ENCODE measurements around the gene MIER1. TPM values are rescaled to one million over a fixed set of nuclear protein-coding genes. Genes with fewer than 3 reads are reported as not detected.

Gene MIER1
- polyA plus RNA-seq, 3 donors: 14.0 to 28.0 (median 21.9) TPM

GRCh38 chr1:66951513-66951912 lies 26.7 kb downstream of the MIER1 start:
- no peak overlapping the region for H2AFZ ChIP-seq (ENCODE audit: insufficient read depth, low read depth, low read length, poor library complexity, severe bottlenecking)
- peak overlapping the region in 1 of 7 donors; percentile 38 for H3K27ac Mint-ChIP-seq

GRCh38 chr1:66954208-66954607 lies 29.4 kb downstream of the MIER1 start:
- DNase-seq: no peak
- Mint-ChIP-seq H3K9me3 (no peaks in the 10 kb centered on the region), H3K27me3 (ENCODE audit: low read depth in 3 of 3) (no peaks in the 10 kb centered on the region), H3K4me3 (no peak overlapping the region), H3K27ac (peak overlapping the region in 2 of 7 donors; percentile 50 to 57), H3K36me3 (peaks cover 61 to 87% of the 10 kb centered on the region in 2 donors), H3K4me1 (no peaks in the 10 kb centered on the region)
- Histone ChIP-seq H2AFZ (ENCODE audit: insufficient read depth, low read depth, low read length, poor library complexity, severe bottlenecking) (no peak overlapping the region), H3K9me3 (replicated peaks in 1 of 2; ENCODE audit: control insufficient read depth in 1 of 2, insufficient read depth in 1 of 2, low read length in 2 of 2) (no peaks in the 10 kb centered on the region), H3K4me1 (ENCODE audit: control insufficient read depth in 1 of 2, insufficient read depth in 2 of 2, low read length in 2 of 2) (no peaks in the 10 kb centered on the region), H3K9ac (ENCODE audit: insufficient read depth, low read length, poor library complexity, severe bottlenecking) (no peak overlapping the region), H3K4me2 (replicated peaks; ENCODE audit: extremely low read depth, low read length, poor library complexity, severe bottlenecking) (no peak overlapping the region), H3K4me3 (replicated peaks in 1 of 3; ENCODE audit: low read depth in 2 of 3, low read length in 3 of 3) (no peak overlapping the region), H4K20me1 (ENCODE audit: insufficient read depth, low read length) (peaks cover 95% of the 10 kb centered on the region), H3K79me2 (ENCODE audit: insufficient read depth, low read length) (peaks cover 91% of the 10 kb centered on the region), H3K36me3 (replicated peaks in 1 of 2; ENCODE audit: control insufficient read depth in 1 of 2, insufficient read depth in 2 of 2, low read length in 2 of 2) (peaks cover 70 to 99% of the 10 kb centered on the region in 2 donors), H3K27me3 (ENCODE audit: control insufficient read depth in 2 of 2, insufficient read depth in 2 of 2, low read length in 2 of 2) (no peaks in the 10 kb centered on the region), H3K27ac (ENCODE audit: low read depth in 1 of 2, low read length in 2 of 2) (no peak overlapping the region)
- whole genome bisulfite sequencing (ENCODE audit: insufficient coverage): no CpG with 5 or more reads among the region's 4 CpGs
- intact Hi-C loops (cut with micrococcal nuclease): no loop called here
- TF ChIP-seq CTCF (IDR thresholded peaks at IDR 0.05): no peak

More at GRCh38 chr1:66951513-66951912, 26.7 kb downstream of the MIER1 start:
- Mint-ChIP-seq H3K4me1 (peaks cover 11% of the 10 kb centered on the region), H3K36me3 (peaks cover 69 to 90% of the 10 kb centered on the region in 2 donors), H3K4me3 (no peak overlapping the region), H3K27me3 (ENCODE audit: low read depth in 3 of 3) (no peaks in the 10 kb centered on the region), H3K9me3 (no peaks in the 10 kb centered on the region)
- no peaks in the 10 kb centered on the region for H3K9me3 ChIP-seq (replicated peaks in 1 of 2; ENCODE audit: control insufficient read depth in 1 of 2, insufficient read depth in 1 of 2, low read length in 2 of 2)
- no peak for TF ChIP-seq CTCF (IDR thresholded peaks at IDR 0.05)
- no peak for DNase-seq
- H3K27me3 ChIP-seq (ENCODE audit: control insufficient read depth in 2 of 2, insufficient read depth in 2 of 2, low read length in 2 of 2): no peaks in the 10 kb centered on the region
- peaks cover 98% of the 10 kb centered on the region for H4K20me1 ChIP-seq (ENCODE audit: insufficient read depth, low read length)
- peaks cover 4 to 11% of the 10 kb centered on the region in 2 donors for H3K4me1 ChIP-seq (ENCODE audit: control insufficient read depth in 1 of 2, insufficient read depth in 2 of 2, low read length in 2 of 2)
- H3K9ac ChIP-seq (ENCODE audit: insufficient read depth, low read length, poor library complexity, severe bottlenecking): no peak overlapping the region
- H3K36me3 ChIP-seq (replicated peaks in 1 of 2; ENCODE audit: control insufficient read depth in 1 of 2, insufficient read depth in 2 of 2, low read length in 2 of 2): peaks cover 72 to 99% of the 10 kb centered on the region in 2 donors
- intact Hi-C loops (cut with micrococcal nuclease): no loop called here
- no peak overlapping the region for H3K4me2 ChIP-seq (replicated peaks; ENCODE audit: extremely low read depth, low read length, poor library complexity, severe bottlenecking)
- no peak overlapping the region for H3K4me3 ChIP-seq (replicated peaks in 1 of 3; ENCODE audit: low read depth in 2 of 3, low read length in 3 of 3)
- H3K79me2 ChIP-seq (ENCODE audit: insufficient read depth, low read length): peaks cover 99% of the 10 kb centered on the region
- 96% methylated on average over 4 of the region's 6 CpGs for WGBS (ENCODE audit: insufficient coverage)
- H3K27ac ChIP-seq (ENCODE audit: low read depth in 1 of 2, low read length in 2 of 2): no peak overlapping the region

Measured in CD14-positive monocyte (primary cell).